DOHH2 (cell line): ENCODE data around the gene COLEC11.

Source experiments
- EZH2phosphoT487 ChIP-seq: fragments of 200-600 bp; sonication (generic); IDR thresholded peaks from 2 replicates; pipeline ENCODE4 v1.6.1; 2017; ENCODE audit warnings: borderline replicate concordance, mild to moderate bottlenecking, antibody characterized with exemption, low read length, moderate library complexity, mixed read lengths
- TF ChIP-seq, protein P1 (sequence below): fragments of 200-600 bp; sonication (generic); IDR thresholded peaks from one replicate; pipeline ENCODE4 v1.5.1; 2014; ENCODE audit warnings: antibody characterized with exemption, mild to moderate bottlenecking, low read depth, low read length; ENCODE audit not compliant: poor library complexity, severe bottlenecking

DNA sequence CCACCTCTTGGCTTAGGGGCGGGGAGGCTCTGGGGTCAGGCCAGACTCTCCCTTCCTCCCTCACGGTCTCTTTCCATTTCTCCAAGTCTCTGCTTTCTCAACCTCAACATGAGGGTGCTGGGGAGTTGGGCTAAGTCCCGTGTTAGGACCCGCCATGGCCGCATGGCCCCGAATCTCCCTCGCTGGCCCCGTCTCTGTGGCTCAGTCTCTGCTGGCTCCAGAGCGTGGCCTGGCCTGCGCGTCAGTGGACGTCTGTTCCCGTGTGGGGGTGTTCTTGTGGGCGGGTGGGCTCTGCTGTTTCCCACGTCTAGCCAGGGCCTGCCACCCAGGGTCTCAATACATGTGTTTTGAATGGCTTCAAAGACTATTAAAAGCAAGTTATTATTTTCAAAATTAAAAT, 75.5 kb downstream of the COLEC11 start:
- TF ChIP-seq, protein P1, sequence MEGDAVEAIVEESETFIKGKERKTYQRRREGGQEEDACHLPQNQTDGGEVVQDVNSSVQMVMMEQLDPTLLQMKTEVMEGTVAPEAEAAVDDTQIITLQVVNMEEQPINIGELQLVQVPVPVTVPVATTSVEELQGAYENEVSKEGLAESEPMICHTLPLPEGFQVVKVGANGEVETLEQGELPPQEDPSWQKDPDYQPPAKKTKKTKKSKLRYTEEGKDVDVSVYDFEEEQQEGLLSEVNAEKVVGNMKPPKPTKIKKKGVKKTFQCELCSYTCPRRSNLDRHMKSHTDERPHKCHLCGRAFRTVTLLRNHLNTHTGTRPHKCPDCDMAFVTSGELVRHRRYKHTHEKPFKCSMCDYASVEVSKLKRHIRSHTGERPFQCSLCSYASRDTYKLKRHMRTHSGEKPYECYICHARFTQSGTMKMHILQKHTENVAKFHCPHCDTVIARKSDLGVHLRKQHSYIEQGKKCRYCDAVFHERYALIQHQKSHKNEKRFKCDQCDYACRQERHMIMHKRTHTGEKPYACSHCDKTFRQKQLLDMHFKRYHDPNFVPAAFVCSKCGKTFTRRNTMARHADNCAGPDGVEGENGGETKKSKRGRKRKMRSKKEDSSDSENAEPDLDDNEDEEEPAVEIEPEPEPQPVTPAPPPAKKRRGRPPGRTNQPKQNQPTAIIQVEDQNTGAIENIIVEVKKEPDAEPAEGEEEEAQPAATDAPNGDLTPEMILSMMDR, result no peak
- no peak for TF ChIP-seq EZH2phosphoT487
